ENCODE results near the gene BTBD1.

The BTBD1 gene

DNA sequence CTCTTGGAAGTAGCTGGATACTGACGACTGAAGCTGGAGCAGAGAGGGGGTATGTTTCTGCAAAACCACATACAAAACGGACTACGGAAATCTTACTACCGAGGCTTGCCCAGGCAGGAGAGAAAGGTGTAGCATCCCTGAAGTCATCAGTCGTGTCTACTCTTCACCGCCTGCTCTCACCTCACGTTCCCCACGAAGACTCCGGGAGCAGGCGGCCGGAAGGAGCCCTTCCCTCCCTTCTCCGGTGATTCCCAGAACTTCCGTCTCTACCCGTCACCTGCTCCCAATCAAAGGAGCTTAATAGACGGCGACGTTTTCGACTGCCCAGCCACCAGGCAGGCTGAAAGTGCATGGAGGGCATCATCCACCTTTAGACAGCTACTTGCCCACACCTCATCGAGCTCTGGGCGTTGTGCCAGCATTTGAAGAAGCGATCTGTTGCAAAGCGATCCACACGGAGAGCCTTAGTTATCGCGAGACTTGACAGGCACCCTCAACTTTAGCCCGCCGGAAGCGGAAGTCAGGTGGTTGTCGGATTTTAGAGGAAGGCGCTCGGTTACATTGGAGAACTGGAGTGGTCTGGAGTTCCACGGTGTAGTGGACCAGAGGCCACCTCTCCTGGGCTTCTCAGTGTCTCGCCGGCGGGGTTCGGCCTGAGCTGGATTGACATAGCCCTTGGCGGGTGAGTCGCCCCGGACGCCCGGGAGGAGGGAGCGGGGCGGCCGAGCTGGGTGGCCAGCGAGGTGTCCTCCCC lies 81.2 kb downstream of the BTBD1 start, which contains the start of gene RAMAC:
TSS of gene RAMAC (plus strand) at position 523 of the 754 bp plus-strand sequence. CDS start 2,809 bp downstream, outside the sequence.
- peak; percentile 93 for DNase-seq

DNA sequence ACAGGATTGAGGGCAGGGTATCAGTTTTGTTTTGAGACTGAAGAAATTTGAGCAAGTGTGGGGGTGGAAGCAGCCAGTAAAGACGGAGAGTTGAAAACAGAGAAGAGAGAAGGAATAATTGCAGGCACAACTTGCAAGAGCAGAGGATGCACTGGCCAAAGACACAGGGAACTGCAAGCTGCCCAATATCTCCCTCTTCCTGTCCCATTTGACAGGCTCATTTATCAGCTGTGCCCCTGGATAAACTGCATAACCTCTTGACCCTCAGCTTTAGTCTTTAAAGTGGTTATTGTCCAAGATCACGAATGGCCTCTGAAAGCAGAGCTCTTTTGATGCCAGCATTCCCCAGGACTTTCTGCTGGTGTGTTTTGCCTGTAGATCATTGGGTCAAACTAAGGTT lies 86.1 kb downstream of the BTBD1 start:
- DNase-seq = no peak

DNA sequence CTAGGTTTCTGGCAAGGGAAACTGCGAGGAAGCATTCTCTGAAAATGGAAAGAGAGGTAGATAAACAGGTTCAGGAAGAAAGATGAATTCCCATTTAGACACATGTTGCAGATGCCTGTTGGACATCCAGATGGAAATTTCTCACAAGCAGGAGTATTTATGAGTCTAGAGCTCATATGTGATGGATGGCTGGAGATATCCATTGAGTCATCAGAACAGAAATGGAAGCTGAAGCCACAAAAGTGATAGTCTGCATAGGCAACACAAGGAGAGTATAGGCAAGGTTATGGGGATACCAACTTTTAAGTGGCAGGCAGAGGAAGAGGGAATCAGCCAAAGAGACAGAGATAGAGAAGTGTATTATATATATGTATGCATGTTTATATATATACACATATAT lies 87.3 kb downstream of the BTBD1 start:
- no peak for DNase-seq

DNA sequence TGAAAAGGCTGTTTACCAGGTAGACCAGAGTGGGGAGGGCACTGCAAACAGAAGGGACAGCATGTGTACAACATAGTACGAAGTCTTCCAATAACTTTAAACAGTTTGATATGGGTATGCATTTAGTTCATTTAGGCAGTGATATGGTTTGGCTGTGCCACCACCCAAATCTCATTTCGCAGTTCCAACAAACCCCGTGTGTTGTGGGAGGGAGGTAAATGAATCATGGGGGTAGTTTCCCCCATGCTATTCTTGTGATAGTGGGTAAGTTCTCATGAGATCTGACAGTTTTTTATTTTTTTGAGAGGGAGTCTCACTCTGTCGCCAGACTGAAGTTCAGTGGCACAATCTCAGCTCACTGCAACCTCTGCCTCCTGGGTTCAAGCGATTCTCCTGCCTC lies 88.6 kb downstream of the BTBD1 start:
- DNase-seq = no peak

DNA sequence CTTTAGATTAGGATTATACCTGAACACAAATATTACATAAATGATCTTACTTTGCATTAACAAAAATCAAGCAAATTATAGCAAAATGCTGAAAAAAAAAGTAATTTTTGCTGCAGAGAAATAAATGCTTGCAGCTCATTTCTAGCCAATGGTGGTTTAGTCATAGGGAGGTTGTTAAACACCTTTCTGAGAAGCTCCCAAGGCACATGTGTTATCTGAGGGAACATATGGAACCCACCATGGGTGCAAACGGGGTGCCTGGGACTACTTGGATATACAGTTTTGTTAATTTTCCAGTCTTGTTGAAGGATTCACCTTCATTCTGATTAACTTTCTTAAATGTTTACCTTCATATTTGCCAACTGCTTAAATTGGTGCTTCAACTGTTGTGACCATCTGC lies 90.0 kb downstream of the BTBD1 start:
- DNase-seq = no peak

DNA sequence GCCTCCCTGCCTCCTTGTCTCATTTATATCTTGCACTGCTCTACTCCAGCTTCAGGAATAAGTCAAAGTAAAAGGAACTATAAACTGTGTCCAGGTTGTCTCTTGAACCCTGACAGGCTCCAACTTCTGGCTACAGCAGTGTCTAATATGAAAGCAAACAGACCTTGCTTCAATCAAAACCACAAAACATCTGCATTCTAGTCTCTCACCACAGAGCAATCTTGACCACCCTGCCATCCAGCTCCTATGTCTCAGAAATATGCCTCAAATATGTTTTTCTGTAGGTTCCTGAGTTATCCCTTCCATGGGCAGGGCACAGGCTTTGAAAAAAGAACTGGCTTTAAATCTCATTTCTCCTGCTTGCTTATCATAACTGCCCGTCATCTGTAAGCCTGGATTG lies 94.1 kb downstream of the BTBD1 start:
- DNase-seq = no peak

DNA sequence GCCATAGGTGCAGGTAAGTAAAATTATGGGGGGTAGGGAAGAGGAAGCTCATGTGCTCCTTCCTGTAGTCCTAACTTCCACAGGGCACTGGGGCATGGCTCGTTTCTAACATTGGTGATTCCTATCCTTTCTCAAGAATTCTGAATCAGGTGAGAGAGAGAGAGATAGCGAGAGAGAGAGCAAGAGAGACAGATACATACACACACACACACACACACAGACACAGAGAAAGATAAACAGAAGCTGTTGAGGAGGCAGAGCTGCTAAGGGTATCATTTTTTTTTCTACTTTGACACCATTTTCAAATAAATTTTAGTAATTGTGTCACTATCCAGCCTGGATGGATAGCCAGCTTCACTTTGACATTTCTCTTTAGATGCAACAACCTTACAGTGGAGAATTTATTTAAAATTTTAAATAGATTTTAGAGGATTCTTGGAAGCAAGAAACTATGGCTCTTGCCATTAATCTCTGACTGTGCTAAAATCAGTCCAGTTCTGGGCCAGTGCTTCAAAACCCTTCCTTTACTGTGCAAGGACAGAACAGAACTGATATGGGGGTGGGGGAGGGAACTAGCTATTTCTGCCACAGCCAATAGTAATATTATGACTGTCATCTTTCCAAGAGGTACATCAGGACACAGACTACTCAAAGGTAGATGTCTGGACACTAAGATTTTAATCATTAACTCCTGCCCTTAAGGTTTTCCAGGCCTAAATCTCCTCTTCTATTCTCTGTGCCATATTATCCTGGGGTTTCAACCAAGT lies 95.7 kb downstream of the BTBD1 start:
- DNase-seq = no peak

DNA sequence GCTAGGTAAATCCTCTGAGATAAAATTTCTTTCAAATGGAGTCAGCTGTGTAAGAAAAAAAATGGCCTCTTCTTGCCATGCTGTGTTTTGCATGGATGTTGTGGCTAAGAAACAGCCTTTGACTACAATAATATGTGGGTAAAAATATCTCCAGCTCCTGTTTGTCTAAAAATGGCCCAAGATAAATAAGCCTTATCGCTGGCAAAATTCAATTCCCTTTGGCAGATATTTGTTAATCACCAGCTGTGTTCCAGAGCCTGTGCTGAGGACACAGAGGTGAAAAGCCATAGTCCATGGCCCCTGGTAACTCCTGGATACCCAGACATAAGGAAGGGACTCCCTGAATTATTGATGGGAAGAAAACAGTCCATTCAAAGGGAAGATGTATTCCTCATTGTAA lies 96.4 kb downstream of the BTBD1 start:
- DNase-seq = no peak

DNA sequence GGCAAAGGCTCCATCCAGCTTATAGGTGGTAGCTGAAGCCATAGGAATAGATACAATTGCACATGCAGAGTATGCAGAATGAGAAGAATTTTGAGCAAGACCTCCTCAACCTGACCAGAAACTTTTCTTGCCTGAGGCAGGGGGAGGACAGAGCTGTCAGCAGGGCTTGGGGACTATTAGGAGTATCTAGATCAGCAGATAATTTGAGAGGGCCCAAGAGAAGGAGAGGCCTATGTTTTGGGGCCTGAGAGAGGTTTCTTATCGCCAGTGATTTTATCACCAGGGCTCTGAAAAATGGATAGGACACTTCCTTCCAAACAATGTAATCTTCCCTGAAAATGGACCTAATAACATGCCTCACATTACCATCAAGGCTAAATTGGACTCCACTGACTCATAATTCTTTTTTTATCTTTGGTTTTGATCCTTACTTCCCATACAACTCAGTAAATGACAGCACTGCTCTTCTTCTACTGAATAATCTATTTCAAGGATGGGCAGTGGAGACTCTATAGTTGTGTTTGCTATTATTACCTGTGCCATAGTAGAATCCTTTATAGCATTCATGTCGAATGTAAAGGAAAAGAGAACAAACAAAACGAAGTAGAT lies 96.9 kb downstream of the BTBD1 start:
- no peak for DNase-seq

DNA sequence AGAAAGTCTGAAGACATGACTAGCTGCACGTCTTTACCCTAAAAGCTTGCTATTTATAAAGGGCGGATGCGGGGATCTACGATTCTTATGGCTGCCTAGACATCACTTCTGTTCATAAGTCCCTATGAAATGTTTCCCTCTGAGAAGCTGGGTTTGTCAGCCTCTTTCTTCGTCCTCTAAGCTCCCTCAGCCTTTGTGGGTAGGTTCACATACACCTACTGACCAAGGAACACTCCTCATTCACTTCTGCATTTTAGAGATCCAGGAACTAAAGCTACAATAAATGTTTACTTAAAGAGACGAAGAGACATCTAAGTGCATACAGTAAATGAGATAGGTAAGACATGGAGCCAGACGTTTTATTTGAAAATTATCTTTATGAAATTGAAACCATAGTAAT lies 97.7 kb downstream of the BTBD1 start:
- DNase-seq = no peak

DNA sequence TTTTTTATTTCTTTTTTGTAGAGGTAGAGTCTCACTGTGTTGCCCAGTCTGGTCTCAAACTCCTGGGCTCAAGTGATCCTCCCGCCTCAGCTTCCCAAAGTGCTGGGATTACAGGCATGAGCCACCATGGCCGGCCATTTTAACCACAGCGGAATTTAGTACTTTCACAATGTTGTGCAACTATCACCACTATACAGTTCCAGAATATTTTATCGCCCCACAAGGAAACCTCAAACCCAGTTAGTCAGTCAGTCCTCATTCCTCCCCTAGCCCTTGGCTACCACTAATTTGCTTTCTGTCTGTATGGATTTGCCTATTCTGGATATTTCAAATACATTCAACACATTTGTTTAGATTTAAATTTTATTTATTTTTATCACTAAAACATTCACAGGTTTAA lies 99.0 kb downstream of the BTBD1 start:
- no peak for DNase-seq

DNA sequence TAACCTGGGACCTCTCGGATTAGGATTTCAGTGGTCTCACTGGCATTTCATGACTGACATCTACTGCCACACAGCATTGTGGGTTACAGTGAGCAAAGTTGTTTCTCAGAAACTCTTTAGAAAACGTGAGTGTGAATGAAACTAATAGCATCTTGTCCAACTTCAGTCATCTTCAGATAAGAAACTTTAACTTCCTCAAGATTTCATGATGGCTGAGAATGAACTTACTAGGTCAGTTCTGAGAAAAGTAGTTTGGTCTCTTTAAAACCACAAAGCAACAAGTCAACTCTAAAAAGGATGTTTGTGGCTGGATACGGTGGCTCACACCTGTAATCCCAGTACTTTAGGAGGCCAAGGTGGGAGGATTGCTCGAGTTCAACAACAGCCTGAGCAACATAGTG lies 100.4 kb downstream of the BTBD1 start:
- no peak for DNase-seq
